Stimulated activated CD4-positive, alpha-beta T cell treated with anti-CD3 and anti-CD28 coated beads, TNF-alpha, amount 100 ng/mL, for 48 hours (primary cell): ENCODE results near the gene CCDC178.
"Not testable (repeated sequence)": the region's sequence is repeated elsewhere in the genome, so short reads cannot be mapped to it uniquely, and the experiment has no call there.

Source experiments
- DNase-seq, 3 donors: peaks; one replicate each; pipeline ENCODE4 v3.0.0-alpha.2; 2020; ENCODE audit warnings: low read depth in 3 of 3

The CCDC178 gene

DNA sequence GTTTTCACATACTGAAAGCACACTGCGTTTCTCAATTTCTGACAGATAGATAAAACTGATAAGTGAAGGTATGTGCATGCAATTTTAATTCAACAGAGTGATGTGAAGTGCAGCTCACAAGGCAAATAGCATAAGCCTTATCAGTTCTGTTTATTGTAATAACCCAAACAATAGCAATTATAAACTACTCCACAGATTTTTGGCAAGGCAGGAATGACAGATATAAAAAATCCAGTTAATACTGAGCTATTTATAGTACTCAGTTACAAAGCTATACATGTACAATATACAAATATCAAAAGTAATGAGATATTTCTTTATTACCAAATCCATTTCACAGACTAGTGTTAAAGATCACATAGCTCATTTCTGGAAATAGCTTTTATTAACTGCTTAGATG lies 456.8 kb downstream of the CCDC178 start:
- no peak for DNase-seq

DNA sequence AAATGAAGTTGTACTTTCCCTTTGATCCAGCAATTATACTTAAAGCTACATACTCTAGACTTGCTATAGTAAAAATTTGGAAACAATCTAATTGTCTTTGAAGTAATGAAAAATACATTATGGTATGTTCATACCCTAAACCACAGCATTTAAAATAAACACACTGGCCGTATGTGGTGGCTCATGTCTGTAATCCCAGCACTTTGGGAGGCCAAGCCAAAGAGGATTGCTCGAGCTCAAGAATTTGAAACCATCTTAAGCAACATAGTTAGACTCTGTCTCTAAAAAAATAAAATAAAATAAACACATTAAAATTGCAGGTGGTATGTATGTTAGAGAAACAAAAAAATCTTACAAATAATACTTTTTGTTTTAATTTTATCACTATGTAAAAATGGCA lies 459.6 kb downstream of the CCDC178 start:
- DNase-seq, result no peak

DNA sequence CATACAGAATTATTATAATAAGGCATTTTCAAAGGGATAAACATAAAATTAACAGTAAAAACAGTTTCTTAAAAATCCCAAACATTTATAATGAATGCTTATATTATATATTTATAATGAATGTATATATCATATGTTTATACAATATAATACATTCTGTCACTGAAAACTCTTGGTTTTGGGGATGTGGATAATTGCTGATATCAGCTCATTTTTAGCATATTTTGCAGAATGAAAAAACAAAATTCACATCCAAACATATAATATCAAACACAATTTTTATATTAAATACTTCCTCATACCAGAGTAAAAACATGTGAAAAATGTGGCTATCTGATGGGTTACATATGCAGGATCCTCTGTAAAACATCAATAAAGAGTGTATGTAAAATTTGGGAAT lies 465.0 kb downstream of the CCDC178 start:
- DNase-seq, result no peak

DNA sequence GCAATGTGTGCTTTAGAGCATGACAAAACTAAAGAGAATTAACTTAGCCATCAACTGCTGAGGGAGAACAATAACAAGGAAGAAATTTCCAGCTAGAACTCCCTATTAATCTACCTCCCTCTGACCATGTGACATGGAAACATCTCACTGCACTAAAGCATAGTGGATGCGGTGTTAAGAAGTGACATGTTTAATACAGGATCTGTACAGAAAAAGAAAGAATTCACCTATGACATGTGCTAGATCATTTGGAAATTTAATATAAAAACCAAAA lies 465.4 kb downstream of the CCDC178 start:
- DNase-seq, result no peak

DNA sequence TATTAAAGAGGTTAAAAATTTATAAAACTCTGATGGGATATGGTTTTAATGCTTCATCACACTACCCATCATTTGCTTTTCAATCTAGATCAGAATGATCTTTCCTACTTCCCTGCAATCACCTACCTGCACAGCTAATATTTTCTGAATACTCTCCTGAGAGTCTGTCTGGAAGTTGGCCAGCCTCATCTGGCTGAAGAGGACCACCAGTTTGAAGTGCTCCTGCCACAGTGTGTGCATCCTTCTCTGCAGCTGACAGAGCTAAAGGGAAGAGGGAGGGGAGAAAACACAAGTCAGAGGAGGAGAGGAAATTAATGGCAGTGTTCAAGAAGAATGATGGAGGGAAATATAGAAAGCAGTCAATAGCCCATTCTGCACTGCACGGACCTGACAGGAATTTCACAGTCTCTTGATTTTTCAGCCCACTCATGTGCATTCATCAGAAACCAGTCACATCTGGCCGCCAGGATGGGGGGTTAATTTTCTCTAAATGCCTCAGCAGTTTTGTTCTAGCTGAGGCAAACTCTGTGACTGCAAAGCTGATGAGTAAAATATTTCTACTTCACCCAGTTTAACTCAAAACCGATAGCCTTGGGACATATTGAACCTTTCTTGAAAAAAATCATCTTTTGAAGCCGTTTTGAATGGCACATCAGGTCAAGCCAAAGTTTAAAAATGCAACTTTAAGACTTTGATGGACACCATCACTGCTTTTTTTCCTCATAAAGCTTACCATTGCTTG lies 465.9 kb downstream of the CCDC178 start:
- no peak for DNase-seq

DNA sequence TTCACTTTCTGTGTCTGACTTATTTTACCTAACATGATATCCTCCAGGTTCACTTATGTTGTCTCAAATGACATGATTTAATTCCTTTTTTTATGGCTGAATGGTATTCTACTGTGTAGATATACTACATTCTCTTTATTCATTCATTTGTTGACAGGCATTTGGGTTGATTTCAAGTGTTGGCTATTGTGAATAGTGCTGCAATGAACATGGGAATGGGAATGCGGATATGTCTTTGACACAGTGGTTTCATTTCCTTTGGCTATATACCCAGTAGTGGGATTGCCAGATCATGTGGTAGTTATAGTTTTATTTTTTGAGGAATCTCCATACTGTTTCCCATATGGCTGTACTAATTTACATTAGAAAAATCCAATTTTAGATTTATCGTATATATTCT lies 472.3 kb downstream of the CCDC178 start:
- DNase-seq, result no peak

DNA sequence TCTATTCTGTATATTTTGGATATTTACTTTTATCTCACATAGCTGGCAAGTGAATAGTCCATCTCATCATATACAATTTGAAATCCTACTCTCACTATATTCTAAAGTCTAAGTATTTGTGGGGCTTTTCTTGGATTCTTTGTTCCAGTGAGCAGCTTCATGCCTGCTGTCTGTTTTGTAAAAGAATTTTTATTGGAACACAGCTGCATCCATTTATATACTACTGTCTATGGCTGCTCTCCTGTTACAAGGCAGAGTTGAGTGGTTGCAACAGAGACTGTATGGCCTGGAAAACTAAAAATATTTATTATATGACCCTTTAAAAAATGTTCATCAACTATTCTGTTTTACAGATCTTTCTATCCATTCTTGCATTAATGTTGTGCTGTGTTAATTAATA lies 474.4 kb downstream of the CCDC178 start:
- DNase-seq, result no peak

DNA sequence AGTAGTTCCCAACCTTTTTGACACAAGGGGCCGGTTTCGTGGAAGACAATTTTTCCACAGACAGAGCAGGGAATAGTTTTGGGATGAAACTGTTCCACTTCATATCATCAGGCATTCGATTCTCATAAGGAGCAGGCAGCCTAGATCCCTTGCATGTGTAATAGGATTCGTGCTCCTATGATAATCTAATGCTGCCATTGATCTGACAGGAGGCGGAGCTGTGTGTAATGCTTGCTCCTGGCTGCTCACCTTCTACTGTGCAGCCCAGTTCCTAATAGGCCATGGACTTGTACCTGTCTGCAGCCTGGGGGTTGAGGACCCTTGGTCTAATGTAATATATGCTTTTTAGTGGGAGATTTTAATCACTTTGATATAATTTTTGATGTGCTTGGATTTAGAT lies 479.0 kb downstream of the CCDC178 start:
- no peak for DNase-seq

DNA sequence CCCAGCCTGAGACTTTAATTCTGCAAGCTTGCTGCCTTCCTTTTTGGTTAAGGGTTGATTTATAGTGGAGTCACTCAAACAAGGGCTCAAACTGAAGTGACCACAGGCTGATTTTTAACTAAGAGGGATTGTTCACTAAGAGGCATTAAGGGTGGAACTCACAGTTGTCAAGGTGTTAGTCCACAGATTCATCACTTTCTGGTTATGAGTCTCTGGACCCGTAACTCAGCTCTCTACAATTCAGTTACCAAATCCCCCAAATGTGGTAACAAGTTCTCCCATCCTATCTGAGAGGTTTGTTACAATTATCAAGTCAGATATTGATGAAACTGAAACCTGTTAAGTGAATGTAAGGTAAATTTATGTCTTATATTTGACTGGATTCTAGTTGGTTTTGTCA lies 481.8 kb downstream of the CCDC178 start:
- no peak for DNase-seq

DNA sequence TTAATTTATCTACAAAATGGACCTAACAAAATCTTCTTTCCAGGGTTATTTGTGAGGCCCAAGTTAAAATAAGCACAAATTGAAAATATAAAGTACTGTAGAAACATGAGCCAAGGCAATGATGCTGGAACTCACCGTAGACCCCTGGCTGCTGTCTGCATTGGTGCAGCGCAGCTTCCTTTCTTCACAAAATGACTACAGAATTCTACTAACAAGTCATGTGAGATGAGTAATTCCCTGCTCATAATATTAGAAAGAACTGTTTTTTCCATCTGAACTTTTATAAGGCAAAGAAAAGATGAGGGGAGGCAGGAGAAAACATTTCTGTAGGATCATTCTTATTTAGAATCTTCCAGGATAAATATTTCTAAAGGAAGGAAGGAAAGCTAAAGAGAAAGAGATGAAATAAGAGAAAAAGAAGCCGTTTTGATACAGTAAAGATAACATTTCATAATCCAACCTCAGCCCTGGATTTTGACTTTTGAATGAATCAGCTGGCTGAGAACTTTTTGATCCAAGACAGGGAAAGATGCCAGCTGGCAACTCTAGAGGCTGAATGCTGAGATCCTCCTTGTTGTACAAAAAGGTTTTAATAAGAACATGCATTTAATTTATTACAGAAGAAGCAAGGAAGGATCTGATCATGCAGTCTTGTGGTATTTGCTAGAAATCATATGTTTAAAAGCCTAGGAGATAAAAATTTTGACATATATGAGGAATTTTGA lies 483.8 kb downstream of the CCDC178 start:
- DNase-seq, result no peak

DNA sequence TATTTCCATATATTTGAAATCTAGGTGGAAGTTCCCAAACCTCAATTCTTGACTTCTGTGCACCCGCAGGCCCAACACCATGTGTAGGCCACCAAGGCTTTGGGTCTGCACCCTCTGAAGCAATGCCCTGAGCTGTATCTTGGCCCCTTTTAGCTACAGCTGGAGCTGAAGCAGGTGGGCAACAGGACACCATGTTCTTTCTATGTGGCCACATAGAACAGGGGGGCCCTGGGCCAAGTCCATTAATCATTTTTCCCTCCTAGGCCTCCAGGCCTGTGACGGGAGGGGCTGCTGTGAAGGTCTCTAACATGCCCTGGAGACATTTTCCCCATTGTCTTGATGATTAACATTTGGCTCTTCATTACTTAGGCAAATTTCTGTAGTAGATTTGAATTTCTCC lies 488.2 kb downstream of the CCDC178 start:
- not testable (repeated sequence) for DNase-seq

DNA sequence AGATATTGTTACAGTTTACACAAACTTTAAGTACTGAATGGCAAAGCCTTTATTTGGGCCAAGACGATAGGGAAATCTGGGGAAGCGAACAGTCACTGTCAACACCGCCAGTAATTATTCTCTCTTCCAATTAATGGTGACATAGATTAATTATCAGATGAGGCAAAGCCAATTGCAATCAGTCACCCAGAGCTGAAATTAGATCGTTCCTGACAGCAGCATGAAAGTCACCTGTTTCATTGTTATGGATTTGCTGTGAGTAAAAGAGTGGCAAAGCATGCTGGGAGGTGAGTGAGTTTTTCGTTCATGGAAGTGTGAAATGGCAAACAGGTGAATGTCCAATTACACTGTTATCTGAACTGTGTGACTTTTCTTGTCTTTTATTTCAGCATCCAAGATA lies 502.9 kb downstream of the CCDC178 start:
- no peak for DNase-seq

DNA sequence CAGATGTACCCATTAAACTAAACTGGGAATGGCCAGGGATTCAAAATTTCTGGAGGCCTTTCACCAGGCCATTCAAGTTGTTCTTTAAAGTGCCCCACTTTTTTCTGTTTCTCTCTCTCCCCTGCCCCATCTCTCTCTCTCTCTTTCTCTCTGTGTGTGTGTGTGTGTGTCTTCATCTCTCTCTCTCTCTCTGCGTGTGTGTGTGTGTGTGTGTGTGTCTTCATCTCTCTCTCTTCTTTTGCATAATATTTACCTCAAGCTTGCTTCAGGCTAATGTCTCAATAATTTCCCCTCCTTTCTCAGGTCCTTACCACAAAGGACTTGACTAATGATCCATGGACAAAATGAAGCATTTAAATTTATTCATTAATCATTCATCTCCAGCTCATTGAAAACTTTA lies 503.5 kb downstream of the CCDC178 start:
- no peak for DNase-seq

DNA sequence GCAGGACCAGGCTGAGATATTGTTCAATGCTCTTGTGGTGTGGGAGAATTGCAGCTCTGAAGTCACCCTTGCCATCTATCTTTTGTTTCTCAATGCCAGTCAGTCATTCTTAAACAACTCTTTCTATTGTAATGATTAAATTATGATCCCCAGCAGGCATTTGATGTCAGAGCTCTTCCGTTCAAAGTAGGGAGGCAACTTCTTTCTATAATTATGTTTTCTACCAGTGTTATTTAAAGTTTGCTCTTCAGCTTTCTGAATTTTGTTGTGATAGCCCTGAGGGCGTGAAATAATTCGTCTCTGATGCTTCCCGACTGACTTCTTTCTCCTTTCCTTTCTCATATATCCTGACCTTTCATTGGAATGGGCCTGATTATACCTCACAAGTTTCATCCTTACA lies 506.3 kb downstream of the CCDC178 start:
- DNase-seq, result no peak

DNA sequence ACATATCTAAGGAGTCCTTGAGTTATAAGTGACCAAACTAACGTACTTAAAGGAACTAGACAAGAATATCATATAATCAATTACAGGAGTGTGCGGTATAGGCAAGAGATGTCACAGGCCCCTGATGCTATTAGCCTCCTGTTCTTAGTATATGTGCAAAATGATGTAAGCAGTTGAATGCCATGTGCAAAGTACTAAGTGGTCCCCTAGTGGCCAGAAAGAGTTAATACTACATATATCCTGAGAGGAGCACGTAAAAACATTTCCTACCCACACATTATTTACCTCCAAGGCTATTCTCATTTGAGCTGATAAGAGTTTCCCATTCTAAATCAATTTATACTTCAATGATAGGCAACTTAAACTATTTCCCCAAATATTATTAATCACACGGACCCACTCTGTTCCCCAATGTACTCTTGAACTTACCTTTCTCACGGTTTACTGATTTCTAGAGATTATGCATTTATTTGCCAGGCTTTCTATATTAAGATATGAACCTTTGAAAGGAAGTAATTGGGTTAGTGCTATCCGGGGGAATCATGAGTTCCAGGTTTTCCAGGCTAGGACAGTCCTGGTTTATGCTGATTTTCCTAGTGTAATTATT lies 509.7 kb downstream of the CCDC178 start:
- no peak for DNase-seq

DNA sequence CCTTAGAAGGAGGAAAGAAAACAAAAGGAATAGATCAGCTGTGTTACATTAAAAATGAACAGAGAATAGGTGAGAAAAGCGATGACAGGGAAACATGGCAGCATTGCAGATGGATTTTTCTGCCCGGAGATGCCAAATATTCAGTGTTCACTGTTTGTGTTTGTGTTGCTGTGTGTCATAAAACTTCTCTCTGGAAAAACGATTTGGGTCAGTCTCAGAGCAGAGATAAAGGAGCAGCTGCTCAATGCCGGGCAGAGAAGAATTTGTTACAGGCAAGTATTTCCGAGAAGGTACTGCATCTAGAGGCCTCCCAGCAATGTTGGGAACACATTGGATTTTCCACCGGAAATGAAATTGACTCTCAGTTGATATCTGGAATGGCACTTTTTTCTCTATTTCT lies 511.3 kb downstream of the CCDC178 start:
- DNase-seq, result no peak

DNA sequence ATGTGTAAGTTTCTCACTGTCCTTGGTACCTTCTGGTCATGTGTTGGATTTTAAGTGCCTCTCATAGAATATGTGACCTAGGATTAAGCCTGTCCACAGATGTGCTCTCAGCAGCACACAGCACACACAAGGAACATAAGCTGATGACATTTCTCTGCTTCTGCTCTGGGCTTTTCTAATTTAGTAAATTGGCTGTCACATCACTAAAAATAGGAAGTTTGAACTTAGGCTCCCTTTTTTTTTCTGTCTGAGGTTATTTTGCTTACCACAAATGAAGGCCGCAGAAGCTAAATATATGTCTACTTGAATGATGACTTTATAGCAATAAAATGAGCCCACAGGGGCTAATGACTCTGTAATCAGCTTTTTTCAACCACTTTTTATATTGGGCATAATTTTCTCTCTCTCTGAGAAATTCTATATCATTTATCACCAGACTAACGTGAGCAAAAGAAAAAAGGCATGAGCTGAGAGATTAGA lies 517.5 kb downstream of the CCDC178 start:
- no peak for DNase-seq

DNA sequence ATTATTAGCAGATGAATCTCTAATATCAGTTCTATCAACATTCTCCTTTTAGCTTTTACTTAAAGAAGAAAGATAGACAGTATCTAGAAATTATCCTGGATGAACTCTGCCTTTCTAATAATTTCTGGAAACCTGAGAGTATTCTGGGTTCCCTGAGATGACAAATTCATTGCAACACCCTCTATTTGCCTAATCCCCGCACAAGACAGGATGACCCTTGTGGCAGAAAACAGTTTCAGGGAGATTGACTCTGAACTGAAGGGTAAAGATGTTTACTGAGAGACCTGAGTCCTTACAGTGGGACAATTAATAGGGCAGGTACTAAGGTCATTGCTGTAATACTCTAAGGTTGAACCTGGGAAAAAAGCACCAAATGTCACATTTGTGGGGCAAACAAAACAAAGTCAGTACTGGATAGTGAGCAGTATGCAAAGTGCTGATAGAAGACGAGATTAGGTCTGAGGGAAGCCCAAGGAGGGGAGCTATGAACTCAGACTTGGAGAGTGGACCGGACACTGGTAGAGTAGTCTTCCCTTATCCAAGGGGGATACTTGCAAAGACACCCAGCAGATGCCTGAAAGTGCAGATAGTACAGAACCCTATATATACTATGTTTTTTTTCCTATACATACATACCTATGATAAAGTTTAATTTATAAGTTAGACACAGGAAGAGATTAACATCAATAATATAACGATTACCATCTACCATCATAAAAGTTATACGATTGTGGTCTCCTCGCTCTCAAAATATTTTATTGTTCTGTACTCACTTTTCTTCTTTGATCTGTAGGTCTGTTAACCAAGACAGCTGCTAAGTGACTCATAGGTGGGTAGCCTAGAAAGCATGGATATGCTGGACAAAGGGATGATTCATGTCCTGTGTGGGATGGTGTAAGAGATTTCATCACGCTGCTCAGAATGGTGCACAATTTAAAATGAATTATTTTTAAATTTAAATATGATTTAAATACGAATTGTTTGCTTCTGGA lies 519.4 kb downstream of the CCDC178 start:
- no peak for DNase-seq

DNA sequence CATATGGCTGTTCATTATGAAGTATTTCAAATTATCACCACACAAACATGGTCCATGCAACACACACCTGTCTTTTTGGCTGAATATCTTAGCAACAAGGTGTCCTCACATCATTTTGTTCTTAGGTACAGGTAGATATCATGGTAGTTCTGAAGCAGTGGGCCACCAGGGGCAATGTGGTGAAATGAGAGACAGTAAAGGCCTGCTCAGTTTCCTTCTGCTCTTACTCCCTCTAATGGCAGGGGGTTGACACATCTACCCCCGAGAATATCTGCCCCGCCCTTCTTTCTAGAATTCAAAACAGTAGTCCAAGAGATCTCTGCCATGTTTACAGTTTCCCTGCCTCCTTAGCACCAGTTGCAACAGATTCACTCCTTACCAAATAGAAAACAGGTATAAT lies 520.7 kb downstream of the CCDC178 start:
- no peak for DNase-seq

DNA sequence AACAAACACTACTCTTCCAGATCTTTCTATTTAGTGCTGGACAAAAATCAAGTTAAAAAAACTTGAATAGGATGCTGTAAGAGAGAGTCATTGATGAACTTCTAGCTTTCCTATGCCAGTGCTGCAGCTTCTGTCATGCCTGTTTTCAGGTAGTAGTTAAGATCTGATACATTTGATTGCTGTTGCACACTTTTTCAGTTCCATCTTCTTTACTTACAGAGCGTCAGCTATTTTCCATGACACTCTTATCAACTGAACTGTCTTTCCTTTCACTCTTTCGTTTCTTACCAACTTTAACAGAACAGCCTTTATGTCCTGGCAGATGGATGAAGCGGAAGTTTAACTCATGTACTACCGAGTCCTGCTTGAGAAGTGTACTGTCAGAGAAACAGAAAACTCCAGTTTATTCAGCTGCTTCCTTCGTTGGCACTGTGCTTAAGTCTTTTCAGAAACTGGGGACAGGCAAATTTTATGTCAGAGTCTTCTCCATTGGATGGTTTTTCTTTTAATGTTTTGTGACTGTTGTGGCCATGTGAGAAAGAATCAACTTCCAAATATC lies 521.8 kb downstream of the CCDC178 start:
- DNase-seq, result no peak

DNA sequence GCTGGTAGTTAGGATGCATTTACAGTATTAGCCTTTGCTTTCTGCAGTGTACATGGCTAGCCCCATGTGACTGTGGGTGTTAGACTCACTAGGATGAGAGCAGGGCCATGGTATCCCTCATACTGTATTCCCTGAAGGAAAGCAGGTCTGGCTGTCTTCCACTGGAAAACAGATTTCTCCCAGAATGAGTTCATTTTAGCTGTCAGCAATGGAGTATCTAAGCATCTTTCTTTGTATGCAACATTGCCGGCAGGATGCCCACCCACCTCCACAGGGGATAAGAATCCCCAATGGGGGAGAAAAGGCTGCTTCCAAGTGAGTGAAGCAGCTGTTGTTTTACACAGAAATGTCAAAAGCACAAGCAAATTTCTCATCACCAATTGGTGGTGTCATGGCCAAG lies 525.0 kb downstream of the CCDC178 start:
- no peak for DNase-seq
